Measurements from ENCODE around the gene PRKAR1B.

PRKAR1B gene

GRCh38 chr7:680411-681127 is 46.5 kb downstream of the PRKAR1B start:
- Mint-ChIP-seq H3K4me3 (no peak overlapping the region), H3K27ac (no peak overlapping the region), H3K36me3 (ENCODE audit: insufficient read depth) (no peaks in the 10 kb centered on the region), H3K27me3 (no peaks in the 10 kb centered on the region), H3K4me1 (ENCODE audit: low read depth in 2 of 2) (peaks cover 0 to 2% of the 10 kb centered on the region in 2 donors), H3K9me3 (peaks cover 0 to 2% of the 10 kb centered on the region in 2 donors)
- ATAC-seq (replicated peaks) (no peak), DNase-seq (no peak)

GRCh38 chr7:676972-677385 is 50.1 kb downstream of the PRKAR1B start:
- Mint-ChIP-seq H3K27ac (no peak overlapping the region), H3K36me3 (ENCODE audit: insufficient read depth) (peaks cover 9% of the 10 kb centered on the region), H3K4me1 (ENCODE audit: low read depth in 2 of 2) (no peaks in the 10 kb centered on the region), H3K9me3 (peaks cover 0 to 12% of the 10 kb centered on the region in 2 donors), H3K4me3 (no peak overlapping the region), H3K27me3 (no peaks in the 10 kb centered on the region)
- DNase-seq = no peak
- no peak for ATAC-seq (replicated peaks)

- Mint-ChIP-seq H3K9me3 (peaks cover 0 to 12% of the 10 kb centered on the region in 2 donors), H3K36me3 (ENCODE audit: insufficient read depth) (peaks cover 9% of the 10 kb centered on the region), H3K4me3 (no peak overlapping the region), H3K27ac (no peak overlapping the region), H3K27me3 (no peaks in the 10 kb centered on the region), H3K4me1 (ENCODE audit: low read depth in 2 of 2) (no peaks in the 10 kb centered on the region)
- DNase-seq (no peak), ATAC-seq (replicated peaks) (no peak)
These were observed 50.7 kb downstream of the PRKAR1B start for GRCh38 chr7:676246-676971.

GRCh38 chr7:674454-675410 is 52.3 kb downstream of the PRKAR1B start:
- Mint-ChIP-seq H3K9me3 (peaks cover 0 to 12% of the 10 kb centered on the region in 2 donors), H3K27me3 (no peaks in the 10 kb centered on the region), H3K4me3 (no peak overlapping the region), H3K4me1 (ENCODE audit: low read depth in 2 of 2) (no peaks in the 10 kb centered on the region), H3K27ac (no peak overlapping the region), H3K36me3 (ENCODE audit: insufficient read depth) (peaks cover 9% of the 10 kb centered on the region)
- no peak for DNase-seq
- no peak for ATAC-seq (replicated peaks)

- Mint-ChIP-seq H3K36me3 (ENCODE audit: insufficient read depth) (peaks cover 9% of the 10 kb centered on the region), H3K9me3 (peaks cover 0 to 12% of the 10 kb centered on the region in 2 donors), H3K27ac (no peak overlapping the region), H3K4me1 (ENCODE audit: low read depth in 2 of 2) (no peaks in the 10 kb centered on the region), H3K4me3 (no peak overlapping the region), H3K27me3 (no peaks in the 10 kb centered on the region)
- ATAC-seq (replicated peaks) (no peak), DNase-seq (no peak)
These were observed 53.2 kb downstream of the PRKAR1B start for GRCh38 chr7:673681-674453.

- ATAC-seq (replicated peaks) (no peak), DNase-seq (no peak)
- no peak overlapping the region for H3K27ac Mint-ChIP-seq
- H3K36me3 Mint-ChIP-seq (ENCODE audit: insufficient read depth) = peaks cover 9% of the 10 kb centered on the region
- H3K4me1 Mint-ChIP-seq (ENCODE audit: low read depth in 2 of 2) = no peaks in the 10 kb centered on the region
- H3K4me3 Mint-ChIP-seq = no peak overlapping the region
- no peaks in the 10 kb centered on the region for H3K27me3 Mint-ChIP-seq
- H3K9me3 Mint-ChIP-seq = peaks cover 0 to 12% of the 10 kb centered on the region in 2 donors
These were observed 54.2 kb downstream of the PRKAR1B start for GRCh38 chr7:672891-673290.

GRCh38 chr7:671415-672042 is 55.6 kb downstream of the PRKAR1B start:
- ATAC-seq (replicated peaks) = no peak
- no peaks in the 10 kb centered on the region for H3K4me1 Mint-ChIP-seq (ENCODE audit: low read depth in 2 of 2)

GRCh38 chr7:670501-671390 is 56.3 kb downstream of the PRKAR1B start:
- Mint-ChIP-seq H3K4me1 (ENCODE audit: low read depth in 2 of 2) (no peaks in the 10 kb centered on the region), H3K27me3 (no peaks in the 10 kb centered on the region), H3K27ac (no peak overlapping the region), H3K4me3 (no peak overlapping the region), H3K36me3 (ENCODE audit: insufficient read depth) (peaks cover 9% of the 10 kb centered on the region), H3K9me3 (peaks cover 0 to 12% of the 10 kb centered on the region in 2 donors)
- ATAC-seq (replicated peaks) (no peak), DNase-seq (no peak)

More at GRCh38 chr7:671415-672042, 55.6 kb downstream of the PRKAR1B start:
- no peaks in the 10 kb centered on the region for H3K27me3 Mint-ChIP-seq
- peaks cover 0 to 12% of the 10 kb centered on the region in 2 donors for H3K9me3 Mint-ChIP-seq
- H3K36me3 Mint-ChIP-seq (ENCODE audit: insufficient read depth) = peaks cover 9% of the 10 kb centered on the region
- no peak overlapping the region for H3K27ac Mint-ChIP-seq
- no peak overlapping the region for H3K4me3 Mint-ChIP-seq
- DNase-seq = no peak

- H3K9me3 Mint-ChIP-seq = peaks cover 0 to 1% of the 10 kb centered on the region in 2 donors
- peaks cover under 1% of the 10 kb centered on the region for H3K36me3 Mint-ChIP-seq (ENCODE audit: insufficient read depth)
- H3K27me3 Mint-ChIP-seq = no peaks in the 10 kb centered on the region
- H3K4me1 Mint-ChIP-seq (ENCODE audit: low read depth in 2 of 2) = no peaks in the 10 kb centered on the region
- ATAC-seq (replicated peaks) (no peak), DNase-seq (no peak)
- H3K27ac Mint-ChIP-seq = no peak overlapping the region
- no peak overlapping the region for H3K4me3 Mint-ChIP-seq
These were observed 58.1 kb downstream of the PRKAR1B start for GRCh38 chr7:668958-669357.

- ATAC-seq (replicated peaks) (no peak), DNase-seq (no peak)
- Mint-ChIP-seq H3K36me3 (ENCODE audit: insufficient read depth) (no peaks in the 10 kb centered on the region), H3K4me3 (no peak overlapping the region), H3K4me1 (ENCODE audit: low read depth in 2 of 2) (no peaks in the 10 kb centered on the region), H3K9me3 (no peaks in the 10 kb centered on the region), H3K27ac (no peak overlapping the region), H3K27me3 (no peaks in the 10 kb centered on the region)
These were observed 58.7 kb downstream of the PRKAR1B start for GRCh38 chr7:668139-668931.

Measured in effector memory CD8-positive, alpha-beta T cell (primary cell).